H7 (cell line): Measurements from ENCODE around the gene ZCCHC7. TPM values are rescaled to one million over a fixed set of nuclear protein-coding genes. Genes with fewer than 3 reads are reported as not detected.
A peak's percentile ranks its signal among the peaks of the same experiment; 100 is the strongest.
"Not testable (repeated sequence)": the region's sequence is repeated elsewhere in the genome, so short reads cannot be mapped to it uniquely, and the experiment has no call there.

ENCODE experiments used
- DNase-seq: peaks from one replicate; pipeline ENCODE4 v3.0.0; 2012
- H3K27me3 ChIP-seq: 2 replicates; pipeline ENCODE4 v1.6.0; 2011; ENCODE audit warnings: mild to moderate bottlenecking, low read length; ENCODE audit not compliant: control insufficient read depth, insufficient read depth
- H3K36me3 ChIP-seq: replicated peaks from 2 replicates; pipeline ENCODE4 v1.5.1; 2011; ENCODE audit warnings: low read length; ENCODE audit not compliant: control insufficient read depth, insufficient read depth
- H3K4me3 ChIP-seq: 2 replicates; pipeline ENCODE4 v1.5.1; 2011; ENCODE audit warnings: low read depth, mild to moderate bottlenecking, control low read depth, low read length, moderate library complexity; ENCODE audit not compliant: insufficient read depth
- total RNA-seq: library from RNA; depleted of rRNA; stranded (reverse); fragments of >200 nt; shearing (Covaris generic); gene quantifications from 2 replicates; pipeline ENCODE4 v1.2.3, GENCODE V29; 2014

Gene ZCCHC7
- total RNA-seq, 1 experiment from 2014 or later, result 20.5 TPM

DNA sequence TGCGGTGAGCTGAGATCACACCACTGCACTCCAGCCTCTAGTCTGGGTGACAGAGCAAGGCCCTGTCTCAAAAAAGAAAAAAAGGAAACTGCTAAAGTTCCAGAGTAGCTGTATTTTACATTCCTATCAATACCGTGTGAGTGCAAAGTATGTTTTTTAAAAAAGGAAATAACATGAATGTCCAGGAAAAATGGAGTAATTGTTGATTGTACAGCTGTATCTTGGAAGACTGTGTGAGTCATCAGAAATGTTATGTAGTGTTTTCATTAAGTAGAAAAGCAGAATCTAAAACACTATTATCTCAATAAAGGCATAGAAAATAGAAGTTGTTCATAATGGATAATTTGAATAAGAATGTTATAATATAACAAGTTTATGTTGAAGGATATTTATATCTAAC, 53.9 kb downstream of the ZCCHC7 start:
- no peaks in the 10 kb centered on the region for H3K27me3 ChIP-seq
- no peak for DNase-seq
- H3K4me3 ChIP-seq, result no peak overlapping the region

DNA sequence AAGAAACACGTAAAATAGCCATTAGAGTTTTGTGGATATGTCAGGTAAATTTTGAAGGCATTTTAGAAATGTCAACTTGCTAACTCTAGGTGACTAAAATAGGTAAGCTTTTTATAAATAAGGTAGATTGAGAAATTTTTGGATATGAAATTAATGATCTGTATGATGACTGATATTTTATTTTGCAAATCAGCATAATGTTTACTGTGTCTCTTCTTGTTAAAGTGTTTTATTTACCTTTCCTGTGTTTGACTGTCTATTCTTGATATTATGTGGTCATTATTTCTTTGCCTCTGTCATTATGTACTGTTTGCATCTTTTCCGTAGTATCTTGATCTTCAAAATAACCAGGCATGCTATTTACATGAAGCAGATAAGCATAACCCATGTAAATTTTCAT, 58.4 kb downstream of the ZCCHC7 start:
- Histone ChIP-seq H3K27me3 (no peaks in the 10 kb centered on the region), H3K36me3 (no peaks in the 10 kb centered on the region), H3K4me3 (no peak overlapping the region)
- DNase-seq, result no peak

More for the DNA sequence above, 53.9 kb downstream of the ZCCHC7 start:
- no peaks in the 10 kb centered on the region for H3K36me3 ChIP-seq

DNA sequence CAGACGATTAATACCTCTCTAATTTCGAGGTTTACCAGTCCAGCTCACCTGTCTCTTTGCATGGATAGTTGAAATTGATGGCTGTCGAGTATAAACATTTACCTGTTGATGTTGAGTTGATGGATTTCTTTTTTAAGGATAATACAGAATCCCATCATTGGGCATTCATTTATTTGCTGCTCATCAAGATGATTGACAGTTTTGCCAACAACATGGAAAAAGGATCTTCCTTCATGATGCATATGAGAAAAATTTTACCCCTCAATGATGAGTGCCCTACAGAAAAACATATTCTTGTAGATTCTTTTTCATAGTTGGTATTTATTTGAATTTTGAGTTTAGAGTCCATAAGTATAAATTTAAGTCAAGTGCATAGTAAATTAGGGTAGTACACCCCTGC, 59.2 kb downstream of the ZCCHC7 start:
- Histone ChIP-seq H3K27me3 (no peaks in the 10 kb centered on the region), H3K36me3 (no peaks in the 10 kb centered on the region), H3K4me3 (no peak overlapping the region)
- no peak for DNase-seq

DNA sequence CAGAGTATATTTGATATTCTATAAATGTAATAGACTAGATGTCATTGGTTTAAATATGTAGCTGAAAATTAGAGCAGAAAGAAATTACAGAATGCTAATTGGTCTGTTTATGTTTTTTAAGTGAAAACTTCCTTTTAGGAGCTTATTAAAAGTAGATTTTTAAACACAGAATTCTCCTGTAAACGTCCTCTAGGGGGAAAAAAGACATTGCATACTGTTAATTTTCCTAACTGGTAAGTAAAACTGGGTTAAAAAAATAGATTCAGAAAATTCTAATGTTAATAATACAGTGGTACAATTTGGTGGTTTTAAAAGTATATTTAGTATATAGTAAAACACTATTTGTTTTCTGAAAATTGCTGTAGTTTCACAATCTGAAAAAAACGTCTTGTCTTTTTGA, 59.8 kb downstream of the ZCCHC7 start:
- no peak for DNase-seq
- Histone ChIP-seq H3K36me3 (no peaks in the 10 kb centered on the region), H3K4me3 (no peak overlapping the region), H3K27me3 (no peaks in the 10 kb centered on the region)

DNA sequence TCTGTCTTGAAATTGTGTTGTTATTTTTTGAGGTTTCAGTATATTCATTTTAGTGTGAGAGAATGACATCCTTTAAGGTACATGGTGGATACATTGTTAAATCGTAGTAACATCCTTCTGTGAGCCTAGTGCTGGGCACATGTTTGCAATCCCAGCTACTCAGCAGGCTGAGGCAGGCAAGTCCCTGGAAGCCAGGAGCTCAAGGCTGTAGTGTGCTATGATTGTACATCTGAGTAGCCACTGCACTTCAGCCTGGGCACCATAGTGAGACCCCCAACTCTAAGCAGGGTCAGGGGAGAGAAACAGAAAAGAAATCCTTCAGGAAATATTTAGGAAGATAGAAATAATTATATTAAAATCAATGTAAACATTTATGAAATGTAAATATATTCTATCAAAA, 62.3 kb downstream of the ZCCHC7 start:
- no peak for DNase-seq
- Histone ChIP-seq H3K36me3 (no peaks in the 10 kb centered on the region), H3K27me3 (no peaks in the 10 kb centered on the region), H3K4me3 (no peak overlapping the region)

DNA sequence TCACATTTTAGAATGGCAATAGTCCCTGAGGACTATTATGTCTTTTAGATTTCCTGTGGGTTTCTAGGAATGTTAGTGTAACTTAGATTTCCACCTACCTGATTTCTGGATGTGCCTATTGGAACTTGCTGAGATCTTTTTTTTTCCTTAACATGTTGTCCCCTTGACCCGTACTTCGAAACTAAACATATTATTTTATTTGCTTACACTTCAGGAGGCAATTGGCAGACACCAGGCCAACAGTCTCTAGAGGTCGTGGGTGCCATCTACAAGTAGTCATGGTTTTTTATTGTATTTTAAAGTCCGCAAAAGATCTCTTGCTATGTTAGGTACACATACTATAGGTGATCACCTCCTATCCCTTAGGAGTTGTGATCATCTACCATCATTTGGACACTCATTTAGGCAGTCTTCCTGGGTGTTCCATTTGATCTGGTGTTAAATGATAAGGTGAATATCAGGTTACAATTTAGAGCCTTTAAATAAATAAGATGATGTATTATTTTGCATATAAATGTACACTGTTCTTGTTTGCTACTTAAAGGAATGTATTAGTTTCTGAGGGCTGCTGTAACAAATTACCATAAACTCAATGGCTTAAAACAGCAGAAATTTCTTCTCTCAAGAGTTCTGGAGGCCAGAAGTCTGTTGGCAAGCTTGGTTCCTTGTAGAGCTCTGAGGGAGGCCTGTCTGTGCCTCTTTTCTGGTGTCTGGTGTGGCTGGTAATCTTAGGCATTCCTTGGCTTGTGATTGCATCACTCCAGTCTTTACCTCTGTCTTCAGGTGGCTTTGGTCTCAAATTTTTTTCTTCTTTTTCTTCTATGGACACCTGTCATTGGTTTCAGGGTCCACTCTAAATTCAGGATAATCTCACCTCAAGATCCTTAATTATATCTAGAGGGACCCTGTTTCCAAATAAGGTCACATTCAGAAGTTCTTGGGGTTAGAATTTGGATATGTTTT, 64.8 kb downstream of the ZCCHC7 start:
- DNase-seq, result no peak
- no peaks in the 10 kb centered on the region for H3K36me3 ChIP-seq
- no peak overlapping the region for H3K4me3 ChIP-seq
- H3K27me3 ChIP-seq, result no peaks in the 10 kb centered on the region

DNA sequence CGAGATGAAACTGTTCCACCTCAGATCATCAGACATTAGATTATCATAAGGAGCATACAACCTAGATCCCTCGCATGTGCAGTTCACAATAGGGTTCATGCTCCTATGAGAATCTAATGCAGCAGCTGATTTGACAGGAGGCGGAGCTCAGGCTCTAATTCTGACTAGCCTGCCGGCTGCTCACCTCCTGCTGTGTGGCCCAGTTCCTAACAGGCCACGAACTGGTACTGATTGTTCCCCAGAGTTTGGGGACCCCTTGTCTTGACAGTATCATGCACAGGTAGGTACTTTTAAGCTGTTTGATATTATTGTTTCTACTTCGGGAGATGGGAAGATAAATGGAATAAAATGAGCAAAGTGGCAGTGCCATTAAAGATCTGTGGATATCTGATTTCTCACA, 66.9 kb downstream of the ZCCHC7 start:
- no peak overlapping the region for H3K4me3 ChIP-seq

DNA sequence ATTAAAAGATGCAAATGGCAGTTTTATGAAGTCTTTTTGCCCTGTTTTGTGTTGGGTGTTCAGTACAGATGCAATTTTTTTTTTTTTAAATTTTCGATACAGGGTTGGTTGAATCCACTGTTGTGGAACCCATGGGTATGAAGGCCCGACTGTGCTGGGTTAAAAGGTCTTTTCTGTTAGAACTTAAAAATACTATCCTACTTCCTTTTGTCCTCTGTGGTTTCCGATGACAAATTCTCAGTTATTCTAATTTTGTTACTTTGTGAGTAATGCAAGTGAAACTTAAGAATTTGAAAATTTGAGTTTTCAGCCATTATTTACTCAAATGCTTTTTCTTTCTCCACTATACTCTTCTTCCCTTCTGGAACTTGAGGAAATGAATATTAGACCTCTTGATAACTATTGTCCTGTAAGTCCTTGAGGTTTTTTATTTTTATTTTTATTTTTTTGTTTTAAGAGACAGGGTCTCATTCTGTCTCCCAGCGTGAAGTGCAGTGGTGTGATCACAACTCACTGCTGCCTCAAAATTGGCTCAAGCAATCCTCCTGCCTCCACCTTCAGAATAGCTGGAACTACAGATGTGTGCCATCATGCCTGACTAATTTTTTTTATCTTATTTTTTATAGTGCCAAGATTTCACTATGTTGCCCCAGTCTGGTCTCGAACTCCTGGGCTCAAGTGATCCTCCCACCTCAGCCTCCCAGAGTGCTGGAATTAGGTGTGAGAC, 67.5 kb downstream of the ZCCHC7 start:
- no peak for DNase-seq

More for the DNA sequence above, 66.9 kb downstream of the ZCCHC7 start:
- Histone ChIP-seq H3K36me3 (no peaks in the 10 kb centered on the region), H3K27me3 (no peaks in the 10 kb centered on the region)
- DNase-seq, result no peak

DNA sequence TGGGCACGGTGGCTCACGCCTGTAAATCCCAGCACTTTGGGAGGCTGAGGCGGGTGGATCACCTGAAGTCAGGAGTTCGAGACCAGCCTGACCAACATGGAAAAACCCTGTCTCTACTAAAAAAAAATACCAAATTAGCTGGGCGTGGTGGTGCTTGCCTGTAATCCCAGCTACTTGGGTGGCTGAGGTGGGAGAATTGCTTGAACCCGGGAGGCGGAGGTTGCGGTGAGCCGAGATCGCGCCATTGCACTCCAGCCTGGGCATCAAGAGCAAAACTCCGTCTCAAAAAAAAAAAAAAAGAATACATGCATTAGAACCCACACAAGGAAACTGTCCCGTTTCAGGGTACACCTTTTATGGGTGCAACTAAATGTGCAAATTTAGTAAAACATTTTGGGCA, 70.4 kb downstream of the ZCCHC7 start:
- H3K4me3 ChIP-seq, H3K27me3 ChIP-seq, DNase-seq, H3K36me3 ChIP-seq: not testable (repeated sequence)

More for the DNA sequence above, 67.5 kb downstream of the ZCCHC7 start:
- no peak overlapping the region for H3K4me3 ChIP-seq
- H3K27me3 ChIP-seq, result no peaks in the 10 kb centered on the region
- H3K36me3 ChIP-seq, result no peaks in the 10 kb centered on the region

DNA sequence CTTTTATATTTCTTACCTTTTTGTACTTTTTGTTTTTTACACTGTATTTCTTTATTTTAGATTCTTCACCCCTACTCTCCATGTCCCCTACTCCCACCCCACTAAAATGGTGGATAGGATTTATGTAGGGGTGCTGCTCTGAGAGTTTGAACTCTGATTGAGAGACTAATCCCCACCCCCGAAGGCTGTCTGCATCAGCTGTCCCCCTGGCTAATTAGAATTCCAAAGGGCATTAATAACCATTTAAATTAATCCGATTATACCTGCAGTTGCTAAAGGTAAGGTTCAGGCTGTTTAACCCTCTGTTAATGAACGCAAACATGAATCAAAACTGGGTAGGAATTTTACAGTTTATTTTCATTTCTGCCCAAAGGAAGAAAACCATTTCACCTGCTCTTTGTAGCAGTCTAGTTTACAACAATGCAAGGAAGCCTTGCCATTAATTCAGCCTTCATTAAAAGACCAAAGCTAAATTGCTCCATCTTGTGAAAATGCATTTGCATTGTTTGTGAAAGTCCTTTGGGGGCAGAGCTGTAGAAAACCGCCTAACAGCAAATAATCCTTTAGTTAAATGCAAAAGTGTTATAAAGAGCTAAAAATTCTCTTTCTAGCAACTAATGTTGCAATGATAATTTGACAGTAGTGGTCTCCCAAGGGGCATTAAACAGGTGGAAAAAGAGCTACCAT, 71.2 kb downstream of the ZCCHC7 start:
- H3K4me3 ChIP-seq, result no peak overlapping the region
- no peaks in the 10 kb centered on the region for H3K27me3 ChIP-seq
- DNase-seq, result peak; percentile 23
- H3K36me3 ChIP-seq, result no peaks in the 10 kb centered on the region

DNA sequence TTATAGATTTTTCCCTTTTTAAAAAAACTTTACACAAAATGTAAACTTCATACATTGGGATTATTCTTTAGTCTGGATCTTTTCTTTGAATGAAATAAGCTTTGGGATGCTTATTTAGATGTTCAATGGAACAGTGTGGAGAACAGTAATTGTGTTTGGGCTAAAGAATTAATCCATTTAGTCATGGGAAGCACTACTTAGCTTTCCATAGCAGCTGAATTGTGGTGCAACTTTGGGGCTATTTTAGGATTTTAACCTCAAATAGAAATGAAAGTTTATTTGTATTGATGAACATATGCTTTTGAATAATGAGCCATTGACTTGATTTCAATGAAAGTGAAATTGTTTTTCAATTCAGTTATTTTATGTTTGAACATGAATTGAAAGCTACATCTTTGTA, 72.4 kb downstream of the ZCCHC7 start:
- H3K27me3 ChIP-seq, result no peaks in the 10 kb centered on the region
- no peaks in the 10 kb centered on the region for H3K36me3 ChIP-seq
- no peak for DNase-seq
- H3K4me3 ChIP-seq, result no peak overlapping the region

DNA sequence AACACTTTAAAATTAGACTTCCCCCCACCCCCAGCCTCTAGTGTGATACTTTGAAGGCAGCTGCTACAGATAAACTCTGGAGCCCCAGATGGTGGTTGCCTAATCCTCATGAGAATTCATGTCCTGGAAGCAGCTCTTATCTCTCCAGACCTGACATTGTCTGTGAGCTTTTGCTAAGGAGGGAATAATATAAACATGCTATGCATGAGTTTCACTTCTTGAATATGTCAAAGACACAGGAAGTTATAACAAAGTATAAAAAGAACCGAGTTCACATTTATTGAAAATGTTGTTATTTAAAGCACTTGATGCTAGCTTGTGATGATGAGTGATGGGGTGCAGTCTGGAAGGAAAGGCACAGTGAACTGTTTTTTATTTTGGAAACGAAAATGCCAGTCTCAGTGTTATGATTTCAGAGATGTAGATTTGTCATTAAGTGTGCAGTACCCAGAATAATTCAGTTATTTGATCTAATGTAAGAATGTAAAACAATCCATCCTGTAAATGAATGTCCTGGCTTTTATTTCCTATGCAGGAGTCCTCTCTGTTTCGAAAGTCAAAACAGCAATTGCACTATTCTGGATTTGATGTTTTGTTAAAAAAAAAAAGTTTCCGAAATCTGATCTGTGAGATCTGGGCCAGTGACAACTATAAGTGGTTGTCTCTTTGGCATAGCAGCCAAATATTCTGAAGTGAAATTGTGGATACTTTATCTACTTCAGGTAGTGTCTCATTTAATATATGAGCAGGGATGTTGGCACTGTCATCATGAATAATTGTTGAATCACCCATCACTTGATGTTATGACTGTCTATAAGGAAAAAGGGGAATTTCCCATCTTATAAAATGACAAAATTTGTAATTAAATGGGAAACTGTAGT, 77.0 kb downstream of the ZCCHC7 start:
- no peaks in the 10 kb centered on the region for H3K27me3 ChIP-seq
- H3K4me3 ChIP-seq, result no peak overlapping the region
- peak; percentile 40 for DNase-seq
- H3K36me3 ChIP-seq, result no peaks in the 10 kb centered on the region

DNA sequence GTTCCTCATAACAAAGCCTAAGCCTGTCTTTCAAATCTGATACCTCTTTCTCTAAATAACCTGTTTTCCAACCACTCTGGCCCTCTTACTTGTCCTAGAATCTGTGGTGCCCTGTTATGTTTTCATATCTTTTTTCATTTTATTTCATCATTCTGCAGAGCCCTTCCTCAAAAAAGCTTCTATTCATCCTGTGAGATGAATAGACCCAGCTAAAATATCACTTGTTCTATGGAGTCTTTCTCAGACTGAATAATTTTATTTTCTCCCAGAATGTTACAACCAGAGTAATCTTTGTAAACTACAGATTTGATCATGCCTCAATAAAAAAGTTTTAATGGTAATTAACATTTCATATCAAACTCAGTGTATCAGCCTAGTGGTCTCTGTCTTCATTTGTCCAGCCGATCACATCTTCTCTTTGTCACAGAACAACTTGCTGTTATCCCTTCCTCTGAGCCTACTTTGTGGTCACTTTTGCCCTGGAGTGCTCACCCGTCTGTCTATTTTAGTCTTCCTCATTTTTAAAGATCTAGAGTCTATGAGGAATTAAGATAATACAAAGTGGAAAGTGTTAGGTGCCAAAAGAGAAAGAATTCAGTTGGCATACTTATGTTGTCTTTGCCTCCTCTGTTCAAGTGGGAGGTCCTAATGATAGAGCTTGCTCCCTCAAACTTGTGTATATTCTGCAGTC, 77.8 kb downstream of the ZCCHC7 start:
- Histone ChIP-seq H3K36me3 (no peaks in the 10 kb centered on the region), H3K27me3 (no peaks in the 10 kb centered on the region), H3K4me3 (no peak overlapping the region)
- no peak for DNase-seq
